GM18517 (cell line): ENCODE results near the gene PACS1.

ENCODE experiments used
- ATAC-seq: cut with Tn5 transposase; IDR thresholded peaks from one replicate; pipeline ENCODE4 v1.9.1; 2021; ENCODE audit warnings: mild to moderate bottlenecking, moderate library complexity; ENCODE audit not compliant: unreplicated experiment

The PACS1 gene

DNA sequence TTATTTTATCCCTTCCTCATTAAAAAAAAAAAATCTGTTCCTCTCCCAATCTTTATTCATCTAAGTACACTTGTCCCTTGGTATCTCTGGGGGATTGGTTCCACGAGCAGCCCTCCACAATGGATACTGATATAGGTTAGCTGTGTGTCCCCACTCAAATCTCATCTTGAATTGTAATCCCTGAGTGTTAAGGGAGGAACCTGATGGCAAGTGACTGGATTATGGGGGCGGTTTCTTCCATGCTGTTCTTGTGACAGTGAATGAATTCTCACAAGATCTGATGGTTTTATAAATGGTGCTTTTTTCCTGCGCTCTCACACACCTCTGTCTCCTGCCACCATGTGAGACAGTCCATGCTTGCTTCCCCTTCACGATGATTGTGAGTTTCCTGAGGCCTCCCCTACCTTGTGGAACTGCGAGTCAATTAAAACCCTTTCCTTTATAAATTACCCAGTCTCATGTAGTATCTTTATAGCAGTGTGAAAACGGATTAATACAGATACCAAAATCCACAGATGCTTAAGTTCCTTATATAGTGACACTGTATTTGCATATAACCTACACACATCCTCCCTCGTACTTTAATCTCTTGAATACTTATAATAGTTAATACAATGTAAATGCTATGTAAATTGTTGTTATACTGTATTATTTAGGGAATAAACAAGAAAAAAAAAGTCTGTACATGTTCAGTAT is 62.0 kb downstream of the PACS1 start:
- ATAC-seq: no peak

DNA sequence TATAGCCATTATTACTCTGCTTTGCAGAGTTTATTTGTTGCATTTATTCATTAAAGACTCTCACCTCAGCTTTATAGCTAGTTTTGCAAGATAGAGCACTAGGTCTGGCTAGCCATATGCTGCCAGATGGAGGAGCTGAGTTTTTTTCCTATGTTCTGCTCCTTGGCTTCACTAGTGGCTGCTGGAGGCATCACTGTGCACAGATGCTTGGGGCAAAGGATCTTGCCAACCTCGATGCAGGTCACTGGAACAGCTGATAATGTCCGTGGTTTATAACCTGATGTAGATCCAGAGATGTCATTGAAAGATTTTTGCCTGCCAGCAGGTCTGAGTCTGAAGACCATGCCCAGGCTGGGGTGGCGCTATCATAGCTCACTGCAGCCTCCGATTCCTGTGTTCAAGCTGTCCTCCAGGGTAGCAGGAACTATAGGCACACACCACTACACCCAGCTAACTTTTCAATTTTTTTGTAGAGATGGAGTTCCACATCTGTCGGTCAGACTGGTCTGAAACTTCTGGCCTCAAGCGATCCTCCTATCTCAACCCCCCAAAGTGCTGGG is 63.2 kb downstream of the PACS1 start:
- ATAC-seq: no peak

DNA sequence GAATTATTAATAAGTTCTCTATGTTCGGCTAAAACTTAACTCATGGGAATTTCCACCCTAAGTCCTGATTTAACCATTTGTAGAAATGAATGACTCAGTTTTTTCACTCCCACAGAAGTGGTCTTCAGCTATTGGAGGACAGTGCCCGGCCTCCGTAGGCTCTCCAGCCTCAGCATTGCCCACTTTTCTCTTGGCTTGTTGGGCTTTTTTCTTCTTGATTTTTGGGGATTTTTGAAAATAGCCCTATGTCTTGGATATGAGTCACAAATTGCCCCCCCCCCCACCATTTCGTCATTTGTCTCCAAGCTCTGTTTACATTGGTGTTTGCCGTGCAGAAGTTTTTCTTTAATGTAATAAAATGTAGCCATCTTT is 66.7 kb downstream of the PACS1 start:
- no peak for ATAC-seq

DNA sequence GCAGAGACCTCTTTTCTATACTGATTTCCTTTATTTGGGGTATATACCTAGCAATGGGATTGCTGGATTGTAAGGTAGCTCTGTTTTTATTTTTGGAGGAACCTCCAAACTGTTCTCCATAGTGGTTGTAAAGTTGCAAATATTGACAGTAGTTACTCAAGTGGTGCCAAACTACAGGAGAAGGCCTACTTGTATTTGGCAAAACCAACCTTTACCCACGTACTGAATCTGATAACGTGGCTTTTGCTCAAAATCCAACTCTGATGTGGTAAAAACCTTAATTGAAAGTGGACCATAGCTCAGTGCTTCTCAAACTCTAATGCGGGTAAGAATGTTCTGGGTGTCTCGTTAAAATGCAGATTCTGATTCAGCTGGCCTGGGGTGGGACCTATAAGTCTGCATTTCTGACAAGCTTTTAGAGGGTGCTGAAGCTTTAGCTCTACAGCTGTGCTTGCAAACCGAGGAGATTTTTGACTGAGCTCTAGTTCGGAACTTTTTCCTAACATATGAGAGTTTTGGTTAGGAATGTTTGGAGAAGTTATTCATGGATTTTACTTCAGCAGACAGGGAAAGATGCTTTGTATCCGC is 69.8 kb downstream of the PACS1 start:
- ATAC-seq: no peak

DNA sequence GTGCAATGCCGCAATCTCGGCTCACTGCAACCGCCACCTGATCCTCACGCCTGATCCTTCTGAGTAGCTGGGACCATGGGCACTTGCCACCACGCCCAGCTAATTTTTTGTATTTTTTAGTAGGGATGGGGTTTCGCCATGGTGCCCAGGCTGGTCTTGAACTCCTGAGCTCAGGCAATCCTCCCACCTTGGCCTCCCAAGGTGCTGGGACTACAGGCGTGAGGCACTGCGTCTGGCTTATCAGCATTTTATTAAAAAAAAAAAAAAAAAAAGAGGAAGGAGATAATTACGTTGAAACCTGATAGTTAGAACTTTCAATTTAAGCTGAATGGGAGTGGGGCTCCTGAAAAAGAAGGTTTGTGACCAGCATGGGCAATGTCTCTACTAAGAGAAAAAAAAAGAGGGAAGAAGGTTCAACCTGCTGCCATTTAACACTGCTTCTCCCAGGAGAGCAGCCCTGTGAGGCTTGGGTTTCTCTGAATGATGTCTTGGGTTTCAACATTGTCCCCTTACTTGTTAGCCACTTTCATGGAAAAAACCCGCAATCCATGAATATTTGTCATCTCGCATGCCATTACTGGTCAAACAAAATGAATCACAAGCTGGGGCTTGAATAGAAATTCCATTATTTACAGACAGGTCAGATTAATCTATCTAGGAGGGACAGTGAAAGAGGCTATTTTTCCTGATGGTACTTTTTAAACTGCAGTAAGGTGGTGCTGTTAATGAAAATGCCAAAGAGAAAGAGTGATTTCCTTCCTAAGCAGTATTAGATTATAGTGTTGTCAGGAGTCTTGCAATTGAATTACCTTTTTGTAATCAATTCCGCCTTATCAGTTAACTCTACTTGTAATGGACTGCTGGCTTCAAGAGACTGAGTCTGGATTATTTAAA is 72.5 kb downstream of the PACS1 start:
- ATAC-seq: no peak

DNA sequence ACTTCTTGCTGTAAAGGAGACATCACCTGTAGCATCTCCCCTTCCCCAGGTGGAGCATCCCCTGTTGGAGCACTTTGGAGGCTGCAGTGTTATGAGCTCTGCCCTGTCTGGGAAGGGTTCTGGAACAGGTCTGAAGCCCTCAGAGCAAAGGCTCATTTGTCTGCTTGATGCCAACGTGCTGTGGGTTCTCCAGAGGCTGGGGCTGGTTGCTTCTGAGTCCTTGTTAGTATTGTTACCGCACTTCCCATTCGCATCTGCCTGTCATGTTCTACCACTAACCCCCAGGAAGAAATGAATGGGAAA is 73.1 kb downstream of the PACS1 start:
- ATAC-seq: no peak

DNA sequence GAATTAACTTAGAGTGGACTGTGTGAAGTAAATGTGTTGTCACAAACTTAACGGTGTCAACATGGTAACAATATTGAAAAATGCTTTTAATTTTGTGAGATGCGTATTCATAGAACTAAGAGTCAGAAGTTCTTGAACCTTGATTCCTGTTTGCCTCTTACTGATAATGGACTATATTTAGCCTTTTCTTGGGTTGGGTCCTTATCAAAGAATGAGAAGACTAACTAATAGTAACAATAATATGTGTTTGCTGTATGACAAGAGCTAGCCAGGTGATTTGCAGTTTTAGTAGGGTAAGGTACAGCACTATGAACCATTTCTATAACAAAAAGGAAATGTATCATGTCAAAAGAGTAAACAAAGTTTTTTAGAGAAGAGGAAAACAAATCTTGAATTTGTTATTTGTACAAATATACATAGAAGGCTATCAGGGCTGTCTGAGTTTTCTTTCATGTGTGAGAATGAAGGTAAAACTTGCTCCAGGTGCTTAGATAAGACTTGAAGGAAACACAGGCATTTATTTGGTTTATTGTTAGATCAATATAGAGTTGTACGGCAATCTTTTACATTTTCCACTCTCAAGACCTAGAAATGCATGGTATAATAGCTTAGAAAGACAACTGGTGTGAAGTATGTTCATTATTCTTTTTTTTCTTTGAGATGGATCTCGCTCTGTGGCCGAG is 74.1 kb downstream of the PACS1 start:
- ATAC-seq: no peak

DNA sequence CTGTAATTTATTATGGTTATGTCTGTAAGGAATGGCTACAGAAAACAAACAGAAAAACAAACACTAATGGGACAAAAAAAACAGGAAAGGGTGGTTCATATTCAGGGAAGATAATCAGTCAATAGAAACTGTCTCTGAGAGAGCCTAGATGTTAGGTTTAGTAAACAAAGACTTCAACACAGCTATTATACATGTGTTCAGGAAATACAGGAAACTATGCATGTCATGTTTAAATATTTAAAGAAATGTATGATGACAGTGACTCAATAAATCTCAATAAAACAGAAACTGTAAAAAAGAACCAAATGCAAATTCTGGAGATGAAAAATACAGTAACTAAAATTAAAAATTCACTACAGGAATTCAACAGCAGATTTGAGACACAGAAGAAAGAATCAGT is 76.0 kb downstream of the PACS1 start:
- ATAC-seq: no peak

DNA sequence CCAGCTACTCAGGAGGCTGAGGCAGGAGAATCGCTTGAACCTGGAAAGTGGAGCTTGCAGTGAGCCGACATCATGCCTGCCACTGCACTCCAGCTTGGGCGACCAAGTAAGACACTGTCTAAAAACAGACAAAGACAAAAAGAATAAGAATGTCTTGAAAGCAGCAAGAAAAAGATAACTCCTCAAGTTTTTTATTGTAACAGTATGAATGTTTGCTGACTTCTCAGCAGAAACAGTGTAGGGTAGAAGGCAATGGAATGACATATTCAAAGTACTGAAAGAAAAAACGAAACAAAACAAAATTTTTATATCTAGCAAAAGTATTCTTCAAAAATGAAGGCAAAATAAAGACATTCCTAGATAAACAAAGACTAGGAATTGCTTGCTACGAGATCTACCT is 76.9 kb downstream of the PACS1 start:
- ATAC-seq: no peak

DNA sequence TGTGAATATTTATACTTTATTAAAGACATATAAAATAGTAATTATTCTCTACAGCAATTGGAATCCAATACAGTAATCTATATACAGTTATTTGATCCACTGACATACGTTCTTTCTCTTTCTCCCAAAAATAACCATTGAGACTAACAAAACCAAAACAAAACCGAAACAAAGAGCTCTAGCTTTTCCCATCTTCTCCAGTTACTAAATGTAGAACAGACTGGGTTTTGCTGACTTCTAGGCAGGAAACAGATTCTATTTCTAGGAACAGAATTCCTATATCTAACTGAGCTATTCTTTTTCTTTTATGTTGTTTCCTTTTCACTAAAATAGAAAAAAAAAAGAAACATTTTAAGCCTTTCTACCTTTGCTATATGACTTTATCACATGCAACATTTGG is 80.1 kb downstream of the PACS1 start:
- ATAC-seq: no peak

DNA sequence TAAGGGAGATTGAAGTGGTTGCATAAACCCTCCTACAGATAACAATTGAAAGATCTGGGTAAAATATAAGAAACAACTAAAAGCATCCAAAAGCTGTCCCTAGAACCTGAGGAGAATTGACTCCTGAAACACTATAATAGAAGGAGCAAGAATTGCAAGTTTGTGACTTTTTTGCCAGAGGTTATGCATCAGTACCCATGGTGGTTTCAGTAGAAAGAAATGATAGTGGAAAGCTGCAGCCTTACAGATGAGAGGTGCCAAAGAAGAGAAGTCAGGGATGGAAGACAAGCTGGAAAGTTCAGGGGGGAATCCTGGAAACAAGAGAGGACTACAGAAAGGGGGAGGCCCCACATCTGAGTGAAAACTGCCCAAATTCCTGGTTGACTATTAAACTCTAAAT is 80.7 kb downstream of the PACS1 start:
- ATAC-seq: no peak

DNA sequence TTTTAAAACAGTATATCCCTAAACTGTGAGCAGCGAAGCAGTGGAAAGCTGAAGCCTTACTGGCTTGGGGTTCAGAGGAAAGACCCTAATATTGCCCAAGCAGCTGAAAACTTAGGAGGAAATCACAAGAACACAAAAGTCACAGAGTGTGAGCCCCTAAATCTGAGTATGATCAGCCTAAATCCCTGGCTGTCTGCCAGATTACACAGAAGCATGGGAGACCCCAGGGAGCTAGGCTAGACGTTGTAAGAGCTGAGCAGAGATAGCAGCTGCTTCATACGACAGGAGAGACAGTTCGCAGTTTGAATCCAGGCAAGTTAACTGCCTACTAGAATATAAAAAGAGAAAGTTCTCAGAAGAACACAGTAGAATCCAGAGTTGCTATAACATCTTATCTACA is 81.2 kb downstream of the PACS1 start:
- no peak for ATAC-seq

DNA sequence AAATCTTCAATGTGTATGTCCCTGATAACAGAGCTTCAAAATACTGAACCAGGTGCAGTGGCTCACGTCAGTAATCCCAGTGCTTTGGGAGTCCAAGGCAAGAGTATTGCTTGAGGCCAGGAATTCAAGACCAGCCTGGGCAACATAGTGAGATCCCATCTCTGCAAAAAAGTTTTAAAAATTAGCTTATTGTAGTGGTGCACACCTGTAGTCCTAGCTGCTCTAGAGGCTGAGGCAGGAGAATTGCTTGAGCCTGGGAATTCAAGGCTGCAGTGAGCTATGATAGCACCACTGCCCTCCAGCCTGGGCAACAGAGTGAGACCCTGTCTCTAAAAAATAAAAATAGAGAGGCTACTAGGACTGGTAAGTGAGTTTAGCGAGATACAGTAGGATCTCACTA is 84.0 kb downstream of the PACS1 start:
- no peak for ATAC-seq

DNA sequence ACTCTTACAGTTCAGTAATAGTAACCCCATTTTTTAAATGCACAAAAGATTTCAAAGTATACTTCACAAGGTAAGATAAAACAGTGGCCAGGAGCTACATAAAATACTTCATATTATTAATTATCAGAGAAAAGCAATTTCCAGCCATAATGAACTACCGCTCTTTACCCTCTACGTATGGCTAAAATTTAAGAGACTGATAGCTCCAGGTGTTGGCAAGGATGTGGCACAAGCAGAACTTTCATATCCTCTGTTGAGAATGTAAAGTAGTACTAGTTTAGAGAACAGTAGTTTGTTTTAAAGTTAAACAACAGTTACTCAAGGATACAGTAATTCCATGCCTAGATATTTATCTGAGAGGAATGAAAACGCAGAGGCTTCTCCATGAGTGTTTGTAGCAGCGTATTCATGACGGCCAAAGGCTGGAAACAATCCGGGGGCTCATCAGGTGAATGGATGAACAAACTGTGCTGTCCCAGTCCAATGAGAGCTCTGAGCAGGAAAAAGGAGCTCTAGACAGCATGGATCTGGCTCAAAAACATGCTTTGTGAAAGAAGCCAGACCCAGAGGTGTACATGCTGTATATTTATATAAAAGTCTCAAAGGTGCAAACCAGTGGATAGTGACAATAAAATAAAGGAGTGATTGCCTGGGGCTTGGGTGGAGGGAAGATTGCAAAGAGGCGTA is 85.5 kb downstream of the PACS1 start:
- ATAC-seq: no peak

DNA sequence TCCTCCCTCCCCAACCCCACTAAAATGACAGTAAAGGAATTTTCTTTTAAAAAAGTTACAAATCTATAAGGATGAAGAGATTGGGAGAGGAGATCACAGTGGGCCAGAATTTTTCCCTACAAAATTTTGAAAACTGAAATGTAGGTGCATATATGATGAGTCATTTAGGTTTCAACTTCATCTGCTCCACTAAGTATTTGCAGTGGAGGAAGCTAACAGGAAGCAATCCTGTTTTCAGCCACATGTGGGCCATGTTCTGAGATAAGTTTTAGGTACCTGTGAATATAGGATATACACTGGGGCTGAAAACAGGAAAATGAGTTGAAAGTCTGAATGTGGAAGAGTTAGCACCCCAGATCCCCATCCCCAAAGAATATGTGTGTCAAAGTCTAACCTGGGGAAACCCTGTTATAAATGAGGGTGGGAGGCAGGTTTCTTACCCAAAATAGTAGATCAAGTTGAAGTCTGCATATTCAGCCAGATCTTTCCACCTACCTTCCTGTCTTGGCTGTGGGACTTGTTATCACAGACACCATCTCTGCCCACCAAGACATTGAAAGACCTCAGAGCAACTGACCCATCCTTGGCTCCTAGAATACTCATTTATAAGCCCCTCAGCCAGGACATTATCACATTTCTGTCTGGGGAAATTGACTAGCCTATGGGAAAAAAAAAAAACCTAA is 87.3 kb downstream of the PACS1 start:
- no peak for ATAC-seq

DNA sequence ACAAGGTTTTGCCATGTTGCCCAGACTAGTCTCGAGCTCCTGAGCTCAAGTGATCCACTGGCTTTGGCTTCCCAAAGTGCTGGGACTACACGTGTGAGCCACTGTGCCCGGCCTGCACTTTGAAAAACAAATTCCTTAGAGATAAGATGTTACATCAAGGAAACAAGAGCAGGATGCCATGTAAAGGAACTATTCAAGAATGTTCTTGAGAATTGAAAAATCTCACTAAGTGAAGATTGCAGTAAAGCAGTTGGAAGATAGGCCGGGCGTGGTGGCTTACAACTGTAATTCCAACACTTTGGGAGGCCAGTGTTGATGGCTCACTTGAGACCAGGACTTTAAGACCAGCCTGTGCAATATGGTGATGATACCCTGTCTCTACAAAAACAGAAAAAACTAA is 88.1 kb downstream of the PACS1 start:
- no peak for ATAC-seq

DNA sequence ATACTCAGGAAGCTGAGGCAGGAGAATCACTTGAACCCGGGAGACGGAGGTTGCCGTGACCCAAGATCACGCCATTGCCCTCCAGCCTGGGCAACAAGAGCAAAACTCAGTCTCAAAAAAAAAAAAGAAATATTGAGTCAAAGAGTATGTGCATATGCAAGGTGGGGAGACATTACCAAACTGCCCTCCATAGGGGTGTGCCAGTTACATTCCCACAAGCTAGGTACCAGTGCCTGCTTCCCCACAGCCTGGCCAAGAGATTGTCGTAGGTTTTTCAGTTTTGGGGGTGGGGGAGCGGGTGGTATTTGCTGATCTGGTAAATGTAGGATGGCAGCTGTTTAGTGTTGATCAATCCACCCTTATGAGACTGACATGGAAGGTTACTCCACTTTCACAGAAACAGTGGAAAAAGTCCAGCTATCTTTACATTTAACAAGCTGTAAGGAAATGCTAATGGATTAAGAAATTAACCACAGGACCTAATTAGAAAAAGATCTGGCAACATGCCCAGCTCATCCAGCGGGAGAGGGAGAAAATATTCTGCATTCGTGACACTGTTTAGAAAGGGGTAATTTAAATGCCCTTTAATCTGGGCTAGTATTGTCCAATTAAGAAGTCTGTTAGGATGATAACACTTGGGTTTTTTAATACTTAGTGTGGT is 89.4 kb downstream of the PACS1 start:
- no peak for ATAC-seq

DNA sequence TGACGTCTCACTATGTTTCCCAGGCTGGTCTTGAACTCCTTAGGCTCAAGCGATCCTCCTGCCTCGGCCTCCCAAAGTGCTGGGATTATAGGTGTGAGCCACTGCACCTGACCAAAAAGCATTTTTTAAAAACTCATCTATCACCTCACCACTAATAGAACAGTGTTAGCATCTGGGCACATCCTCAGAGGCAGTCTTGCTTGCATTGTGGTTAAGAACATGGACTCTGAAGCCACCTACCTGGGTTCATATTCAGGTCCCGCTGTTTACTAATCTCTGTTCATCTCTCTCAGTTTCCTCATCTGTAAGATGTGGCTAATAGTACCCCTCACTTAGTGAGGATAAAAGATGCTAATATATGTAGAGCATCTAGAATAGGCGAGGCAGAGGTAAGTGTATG is 90.6 kb downstream of the PACS1 start:
- ATAC-seq: no peak

DNA sequence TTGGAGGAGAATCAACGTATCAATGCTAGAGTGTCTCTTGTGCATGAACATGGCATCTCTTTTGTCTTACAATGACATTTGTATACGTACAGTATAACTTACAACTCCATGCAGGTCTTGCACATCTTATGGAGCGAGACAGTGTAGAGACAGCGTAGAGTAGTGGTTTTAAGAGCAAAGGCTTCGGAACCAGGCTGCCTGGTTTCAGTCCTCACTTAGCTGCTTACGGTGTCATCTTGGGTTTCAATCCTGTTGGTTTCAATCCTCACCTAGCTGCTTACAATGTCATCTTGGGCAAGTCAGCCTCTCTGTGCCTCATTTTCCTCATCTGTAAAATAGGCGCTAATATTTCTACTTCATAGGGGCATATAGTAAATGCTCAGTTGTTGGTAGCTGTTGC is 98.2 kb downstream of the PACS1 start:
- no peak for ATAC-seq

DNA sequence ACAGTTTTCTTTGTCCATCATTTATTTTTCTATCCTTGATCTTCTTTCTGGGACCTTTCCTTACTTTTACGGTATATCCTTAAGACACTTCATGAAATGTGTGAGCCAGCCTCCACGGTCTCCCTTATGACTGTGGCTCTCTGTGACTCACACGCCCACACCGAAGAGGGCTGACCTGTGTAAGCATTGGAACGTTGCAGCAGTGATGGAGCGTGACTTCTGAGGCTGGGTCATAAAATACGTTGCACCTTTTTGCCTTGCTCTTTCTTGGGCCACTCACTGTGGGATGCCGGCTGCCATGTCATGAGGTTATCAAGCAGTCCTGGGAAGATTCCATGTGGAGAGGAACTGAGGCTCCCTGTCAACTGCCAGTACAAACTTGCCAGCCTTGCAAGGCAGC is 102.1 kb downstream of the PACS1 start:
- ATAC-seq: no peak
